Kidney glomerular epithelial cell (primary cell): ENCODE results near the gene SNAPC4.
"Not testable (repeated sequence)": the region's sequence is repeated elsewhere in the genome, so short reads cannot be mapped to it uniquely, and the experiment has no call there.

Source experiments
- DNase-seq: peaks from one replicate; lab custom pipeline; 2025; lab: John Stamatoyannopoulos, UW

Gene SNAPC4

GRCh38 chr9:136358016-136358415 lies 42.0 kb downstream of the SNAPC4 start:
- no peak for DNase-seq

- DNase-seq: no peak
Measured at GRCh38 chr9:136357202-136357725, 42.7 kb downstream of the SNAPC4 start.

GRCh38 chr9:136355616-136356557 lies 44.1 kb downstream of the SNAPC4 start:
- DNase-seq: no peak

- DNase-seq: no peak
Measured at GRCh38 chr9:136354592-136355085, 45.3 kb downstream of the SNAPC4 start.

GRCh38 chr9:136353757-136354488 lies 46.0 kb downstream of the SNAPC4 start:
- no peak for DNase-seq

GRCh38 chr9:136353088-136353487 lies 46.9 kb downstream of the SNAPC4 start:
- DNase-seq: no peak

- DNase-seq: no peak
Measured at GRCh38 chr9:136352682-136353081, 47.3 kb downstream of the SNAPC4 start.

GRCh38 chr9:136351868-136352267 lies 48.1 kb downstream of the SNAPC4 start:
- not testable (repeated sequence) for DNase-seq

- no peak for DNase-seq
Measured at GRCh38 chr9:136351252-136351800, 48.6 kb downstream of the SNAPC4 start.
